Upper lobe of left lung (tissue), 6 donors: Measurements from ENCODE around the gene FDXR. TPM values are rescaled to one million over a fixed set of nuclear protein-coding genes. Genes with fewer than 3 reads are reported as not detected.

Experiments
- ATAC-seq, 2 donors: fragments of 200-7000 bp; cut with Tn5 transposase; one replicate each; pipeline ENCODE4 v1.9.1; 2022; ENCODE audit warnings: mild to moderate bottlenecking in 2 of 2, moderate library complexity in 2 of 2; ENCODE audit not compliant: low FRiP score in 2 of 2
- DNase-seq, 2 donors: peaks; one replicate each; pipeline ENCODE4 v3.0.0-alpha.2; 2019 to 2020
- H3K27ac ChIP-seq, 4 donors: fragments of 200-600 bp; sonication (generic); one replicate each; pipeline ENCODE4 v1.5.1; 2016 to 2019
- H3K27me3 ChIP-seq, 4 donors: fragments of 200-600 bp; sonication (generic); one replicate each; pipeline ENCODE4 v1.5.1; 2017 to 2019
- H3K36me3 ChIP-seq, 4 donors: fragments of 200-600 bp; sonication (generic); one replicate each; pipeline ENCODE4 v1.5.1; 2016 to 2019
- H3K4me1 ChIP-seq, 4 donors: fragments of 200-600 bp; sonication (generic); one replicate each; pipeline ENCODE4 v1.5.1; 2018 to 2019
- H3K4me3 ChIP-seq, 4 donors: fragments of 200-600 bp; sonication (generic); one replicate each; pipeline ENCODE4 v1.5.1; 2017 to 2019; ENCODE audit warnings: mild to moderate bottlenecking in 2 of 4, moderate library complexity in 1 of 4
- H3K9me3 ChIP-seq, 4 donors: fragments of 200-600 bp; sonication (generic); one replicate each; pipeline ENCODE4 v1.5.1; 2018 to 2019
- CTCF ChIP-seq, 6 experiments: fragments of 450-650 bp in 4 of 6; fragments of 200-600 bp in 2 of 6; sonication (generic) in 2 of 6; IDR thresholded peaks; one replicate each; pipeline ENCODE4 v1.5.1; 2016 to 2019; ENCODE audit warnings: antibody characterized with exemption in 6 of 6
- EP300 ChIP-seq, 4 donors: sonication (generic); formaldehyde crosslinking; IDR thresholded peaks; one replicate each; pipeline ENCODE4 v1.5.1; 2017; ENCODE audit warnings: antibody characterized with exemption in 4 of 4, control low read depth in 2 of 4
- POLR2A ChIP-seq, 4 donors: fragments of 450-650 bp; IDR thresholded peaks; one replicate each; pipeline ENCODE4 v1.5.1; 2016 to 2017; ENCODE audit warnings: antibody characterized with exemption in 4 of 4, mild to moderate bottlenecking in 2 of 4
- POLR2AphosphoS5 ChIP-seq, 2 donors: sonication (generic); formaldehyde crosslinking; IDR thresholded peaks; one replicate each; pipeline ENCODE4 v1.5.1; 2017; ENCODE audit warnings: antibody characterized with exemption in 2 of 2
- WGBS, 2 donors: methylation state at CpG; one replicate each; pipeline ENCODE4 v1.1.5; 2017 to 2018; 5-methylcytosine and 5-hydroxymethylcytosine counted together
- total RNA-seq, 6 donors: library from RNA; depleted of rRNA in 4 of 6; stranded (reverse); fragments of >200 nt in 4 of 6; gene quantifications; one replicate each; pipeline versions ENCODE4 v1.1.0 to v1.2.1, GENCODE V29; 2016 to 2021
- donor health status: DM: no; HTN: no; CAD: no; lungs with moderate emphysema.
- donor health status: DM: no; HTN: yes; CAD: no; lungs with severe emphysema.

Gene FDXR
- total RNA-seq, 6 donors from 2014 or later = 6.8 to 15.1 (median 10.8) TPM

GRCh38 chr17:74854792-74855191 lies 18.0 kb downstream of the FDXR start:
- Histone ChIP-seq H3K27ac (no peak overlapping the region), H3K4me1 (peaks cover 8 to 19% (median 17%) of the 10 kb centered on the region in 4 donors), H3K27me3 (peaks cover 2 to 37% (median 22%) of the 10 kb centered on the region in 4 donors), H3K9me3 (no peaks in the 10 kb centered on the region), H3K36me3 (no peaks in the 10 kb centered on the region), H3K4me3 (no peak overlapping the region)
- 84 to 92% methylated on average over 15 to 17 of the region's 17 CpGs for WGBS, 2 donors
- DNase-seq (peak in 1 of 2 donors; percentile 82), ATAC-seq (no peak)
- TF ChIP-seq CTCF (IDR thresholded peaks at IDR 0.05) (no peak), POLR2AphosphoS5 (IDR thresholded peaks at IDR 0.05) (no peak), POLR2A (IDR thresholded peaks at IDR 0.05) (no peak), EP300 (IDR thresholded peaks at IDR 0.05) (no peak)

- TF ChIP-seq CTCF (IDR thresholded peaks at IDR 0.05) (no peak), EP300 (IDR thresholded peaks at IDR 0.05) (no peak), POLR2AphosphoS5 (IDR thresholded peaks at IDR 0.05) (no peak), POLR2A (IDR thresholded peaks at IDR 0.05) (no peak)
- ATAC-seq (no peak), DNase-seq (no peak)
- peaks cover 3 to 14% (median 11%) of the 10 kb centered on the region in 4 donors for H3K4me1 ChIP-seq
- no peaks in the 10 kb centered on the region for H3K9me3 ChIP-seq
- H3K27me3 ChIP-seq = peaks cover 0 to 26% (median 12%) of the 10 kb centered on the region in 4 donors
- no peaks in the 10 kb centered on the region for H3K36me3 ChIP-seq
- no peak overlapping the region for H3K4me3 ChIP-seq
- WGBS, 2 donors = 80 to 81% methylated on average over 8 of the region's 8 CpGs
- H3K27ac ChIP-seq = no peak overlapping the region
These were observed 19.1 kb downstream of the FDXR start for GRCh38 chr17:74853669-74854068.

- DNase-seq = no peak
- TF ChIP-seq CTCF (IDR thresholded peaks at IDR 0.05) (no peak), EP300 (IDR thresholded peaks at IDR 0.05) (no peak), POLR2AphosphoS5 (IDR thresholded peaks at IDR 0.05) (no peak), POLR2A (IDR thresholded peaks at IDR 0.05) (no peak)
- H3K9me3 ChIP-seq = no peaks in the 10 kb centered on the region
- peak overlapping the region in 1 of 4 donors; percentile 17 for H3K4me3 ChIP-seq
- H3K27ac ChIP-seq = no peak overlapping the region
- no peaks in the 10 kb centered on the region for H3K36me3 ChIP-seq
- ATAC-seq = no peak
- 10 to 14% methylated on average over 9 of the region's 9 CpGs for WGBS, 2 donors
- peaks cover 3 to 14% (median 11%) of the 10 kb centered on the region in 4 donors for H3K4me1 ChIP-seq
- peaks cover 0 to 24% (median 11%) of the 10 kb centered on the region in 4 donors for H3K27me3 ChIP-seq
These were observed 19.8 kb downstream of the FDXR start for GRCh38 chr17:74853048-74853397.

- 3 to 15% methylated on average over 11 to 56 of the region's 76 CpGs for WGBS, 2 donors
- ATAC-seq (peak in 1 of 2 donors; percentile 25), DNase-seq (peak; percentile 38 to 84)
- H3K4me3 ChIP-seq = peak overlapping the region in 1 of 4 donors; percentile 17
- peaks cover 3 to 14% (median 11%) of the 10 kb centered on the region in 4 donors for H3K4me1 ChIP-seq
- no peak for TF ChIP-seq POLR2A (IDR thresholded peaks at IDR 0.05)
- no peak for TF ChIP-seq POLR2AphosphoS5 (IDR thresholded peaks at IDR 0.05)
- TF ChIP-seq EP300 (IDR thresholded peaks at IDR 0.05) = no peak
- TF ChIP-seq CTCF (IDR thresholded peaks at IDR 0.05) = no peak
- H3K27me3 ChIP-seq = peaks cover 0 to 24% (median 11%) of the 10 kb centered on the region in 4 donors
- no peaks in the 10 kb centered on the region for H3K9me3 ChIP-seq
- H3K27ac ChIP-seq = no peak overlapping the region
- no peaks in the 10 kb centered on the region for H3K36me3 ChIP-seq
These were observed 20.4 kb downstream of the FDXR start for GRCh38 chr17:74852237-74853047.
